CD8-positive, alpha-beta memory T cell (primary cell): ENCODE measurements around the gene BRAP. TPM values are rescaled to one million over a fixed set of nuclear protein-coding genes. Genes with fewer than 3 reads are reported as not detected.
"Not testable (repeated sequence)": the region's sequence is repeated elsewhere in the genome, so short reads cannot be mapped to it uniquely, and the experiment has no call there.

Source experiments
- CTCF ChIA-PET: fragments of 350-600 bp; sonication (Branson Sonifier 250); formaldehyde crosslinking; loops from one replicate; lab custom pipeline; 2021; ENCODE audit warnings: antibody characterized with exemption; lab: Charles Lee
- POLR2A ChIA-PET: fragments of 350-600 bp; sonication (Branson Sonifier 250); formaldehyde crosslinking; loops from one replicate; lab custom pipeline; 2021; ENCODE audit warnings: antibody characterized with exemption; lab: Charles Lee
- DNase-seq, 5 donors: peaks; one replicate each; pipeline versions ENCODE4 v3.0.0 to v3.0.0-alpha.2; 2020 to 2022; ENCODE audit warnings: mixed read lengths in 1 of 5
- H3K27ac ChIP-seq: one replicate; pipeline ENCODE4 v1.7.0; 2013; ENCODE audit warnings: low read depth, mild to moderate bottlenecking, low read length, moderate library complexity
- H3K27me3 ChIP-seq: 2 replicates; pipeline ENCODE4 v1.7.0; 2013; ENCODE audit warnings: low read length, mild to moderate bottlenecking; ENCODE audit not compliant: insufficient read depth, poor library complexity, severe bottlenecking
- H3K36me3 ChIP-seq: 2 replicates; pipeline ENCODE4 v1.7.0; 2013; ENCODE audit warnings: mild to moderate bottlenecking, low read length, moderate library complexity; ENCODE audit not compliant: insufficient read depth
- H3K4me1 ChIP-seq: 2 replicates; pipeline ENCODE4 v1.7.0; 2013; ENCODE audit warnings: mild to moderate bottlenecking, low read length, moderate library complexity; ENCODE audit not compliant: insufficient read depth
- H3K4me3 ChIP-seq: 2 replicates; pipeline ENCODE4 v1.7.0; 2013; ENCODE audit warnings: mild to moderate bottlenecking, low read length
- H3K9me3 ChIP-seq: 2 replicates; pipeline ENCODE4 v1.7.0; 2013; ENCODE audit warnings: mild to moderate bottlenecking, low read length
- H3K27ac Mint-ChIP-seq, 8 donors: one replicate each; pipeline ENCODE4 v1.8.0; 2020 to 2021; ENCODE audit warnings: mixed read lengths in 8 of 8, mild to moderate bottlenecking in 6 of 8, inconsistent platforms in 3 of 8, moderate library complexity in 3 of 8
- H3K27me3 Mint-ChIP-seq, 2 donors: one replicate each; pipeline ENCODE4 v1.8.0; 2020 to 2021; ENCODE audit warnings: mixed read lengths in 2 of 2, mild to moderate bottlenecking in 1 of 2, moderate library complexity in 1 of 2
- H3K36me3 Mint-ChIP-seq, 3 donors: one replicate each; pipeline ENCODE4 v1.8.0; 2020 to 2021; ENCODE audit warnings: mixed read lengths in 3 of 3, inconsistent platforms in 1 of 3, mild to moderate bottlenecking in 1 of 3
- H3K4me1 Mint-ChIP-seq, 3 donors: one replicate each; pipeline ENCODE4 v1.8.0; 2020 to 2021; ENCODE audit warnings: mixed read lengths in 3 of 3, inconsistent platforms in 1 of 3, mild to moderate bottlenecking in 1 of 3
- H3K4me3 Mint-ChIP-seq, 7 donors: one replicate each; pipeline ENCODE4 v1.8.0; 2020 to 2021; ENCODE audit warnings: mixed read lengths in 7 of 7, mild to moderate bottlenecking in 6 of 7, moderate library complexity in 4 of 7, inconsistent platforms in 2 of 7
- H3K9me3 Mint-ChIP-seq, 5 donors: one replicate each; pipeline ENCODE4 v1.8.0; 2020 to 2022; ENCODE audit warnings: mixed read lengths in 5 of 5, mild to moderate bottlenecking in 3 of 5, moderate library complexity in 2 of 5, inconsistent platforms in 1 of 5
- polyA plus RNA-seq: library from polyadenylated mRNA; unstranded; fragments of 300-500 nt; fragmentation: Illumina TruSeq; gene quantifications from one replicate; pipeline ENCODE4 v1.2.3, GENCODE V29; 2021
- total RNA-seq, 2 experiments: library from RNA; stranded (reverse); gene quantifications; one replicate each; pipeline ENCODE4 v1.2.3, GENCODE V29; 2021

The BRAP gene
- total and polyA plus RNA-seq, 3 experiments from 2014 or later, result 23.2 to 27.5 (median 25.9) TPM

DNA sequence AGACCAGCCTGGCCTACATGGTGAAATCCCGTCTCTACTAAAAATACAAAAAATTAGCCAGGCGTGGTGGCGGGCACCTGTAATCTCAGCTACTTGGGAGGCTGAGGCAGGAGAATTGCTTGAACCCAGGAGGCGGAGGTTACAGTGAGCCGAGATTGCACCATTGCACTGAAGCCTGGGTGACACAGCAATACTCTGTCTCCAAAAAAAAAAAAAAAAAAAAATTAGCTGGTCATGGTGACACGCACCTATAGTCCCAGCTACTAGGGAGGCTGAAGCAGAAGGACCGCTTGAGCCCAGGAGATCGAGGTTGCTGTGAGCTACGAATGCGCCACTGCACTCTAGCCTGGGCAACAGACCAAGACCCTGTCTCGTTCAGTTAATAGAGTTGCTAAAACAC, 82.9 kb downstream of the BRAP start:
- POLR2A ChIA-PET, result not testable (repeated sequence)

DNA sequence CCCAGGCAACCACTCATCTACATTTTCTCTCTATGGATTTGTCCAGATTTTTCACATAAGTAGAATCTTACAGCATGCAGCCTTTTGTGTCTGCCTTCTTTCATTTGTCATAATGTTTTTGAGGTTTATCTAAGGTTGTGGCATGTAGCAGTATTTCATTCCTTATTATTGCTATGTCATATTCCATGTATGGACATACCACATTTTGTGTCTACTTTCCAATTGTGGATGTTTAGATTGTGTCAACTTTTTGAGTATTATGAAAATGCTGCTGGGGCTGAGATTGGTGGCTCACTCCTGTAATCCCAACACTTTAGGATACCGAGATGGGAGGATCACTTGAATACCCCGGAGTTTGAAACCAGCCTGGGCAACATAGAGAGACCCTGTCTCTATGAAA, 83.4 kb downstream of the BRAP start:
- no peaks in the 10 kb centered on the region for H3K9me3 ChIP-seq
- ChIA-PET CTCF (no interaction called here), POLR2A (no interaction called here)
- peaks cover 10% of the 10 kb centered on the region for H3K4me1 ChIP-seq
- no peak overlapping the region for H3K27ac ChIP-seq
- Mint-ChIP-seq H3K27ac (peak overlapping the region in 2 of 8 donors; percentile 15 to 64), H3K4me3 (peak overlapping the region in 2 of 7 donors; percentile 32 to 67), H3K4me1 (peaks cover 8 to 14% (median 12%) of the 10 kb centered on the region in 3 donors), H3K9me3 (no peaks in the 10 kb centered on the region), H3K36me3 (peaks cover 0 to 9% (median 0%) of the 10 kb centered on the region in 3 donors), H3K27me3 (peaks cover 0 to 6% of the 10 kb centered on the region in 2 donors)
- no peaks in the 10 kb centered on the region for H3K36me3 ChIP-seq
- H3K27me3 ChIP-seq, result no peaks in the 10 kb centered on the region
- H3K4me3 ChIP-seq, result no peak overlapping the region
- DNase-seq, result no peak

More for the DNA sequence above, 82.9 kb downstream of the BRAP start:
- H3K4me3 ChIP-seq, H3K27ac ChIP-seq, DNase-seq, CTCF ChIA-PET, H3K27me3 ChIP-seq, H3K9me3 ChIP-seq, H3K9me3 Mint-ChIP-seq, H3K4me3 Mint-ChIP-seq, H3K4me1 ChIP-seq, H3K36me3 Mint-ChIP-seq, H3K27me3 Mint-ChIP-seq, H3K36me3 ChIP-seq: not testable (repeated sequence)
- peak overlapping the region in 1 of 8 donors; percentile 64 for H3K27ac Mint-ChIP-seq
- H3K4me1 Mint-ChIP-seq, result peaks cover 5 to 11% (median 9%) of the 10 kb centered on the region in 3 donors

DNA sequence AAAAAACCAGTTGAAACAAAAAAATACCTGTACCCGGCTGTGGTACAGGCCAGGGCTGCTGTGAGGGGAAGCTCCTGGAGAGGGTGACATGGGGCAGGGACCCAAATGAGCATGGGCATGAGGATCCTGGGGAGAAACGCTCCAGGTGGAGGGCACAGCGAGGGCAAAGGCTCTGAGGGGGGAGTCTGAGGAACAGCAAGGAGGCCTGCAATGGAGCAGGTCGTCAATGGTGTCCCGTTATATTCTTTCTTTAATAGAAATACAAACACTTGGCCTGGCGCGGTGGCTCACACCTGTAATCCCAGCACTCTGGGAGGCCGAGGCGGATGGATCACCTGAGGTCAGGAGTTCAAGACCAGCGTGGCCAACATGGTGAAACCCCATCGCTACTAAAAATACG, 84.8 kb downstream of the BRAP start:
- H3K36me3 Mint-ChIP-seq, POLR2A ChIA-PET, DNase-seq, H3K9me3 ChIP-seq, H3K27me3 ChIP-seq, H3K4me3 ChIP-seq, H3K9me3 Mint-ChIP-seq, H3K27ac ChIP-seq, H3K27me3 Mint-ChIP-seq, CTCF ChIA-PET, H3K4me3 Mint-ChIP-seq, H3K36me3 ChIP-seq: not testable (repeated sequence)
- Mint-ChIP-seq H3K27ac (peak overlapping the region in 1 of 8 donors; percentile 99), H3K4me1 (peaks cover 19 to 28% (median 25%) of the 10 kb centered on the region in 3 donors)
- peaks cover 23% of the 10 kb centered on the region for H3K4me1 ChIP-seq

DNA sequence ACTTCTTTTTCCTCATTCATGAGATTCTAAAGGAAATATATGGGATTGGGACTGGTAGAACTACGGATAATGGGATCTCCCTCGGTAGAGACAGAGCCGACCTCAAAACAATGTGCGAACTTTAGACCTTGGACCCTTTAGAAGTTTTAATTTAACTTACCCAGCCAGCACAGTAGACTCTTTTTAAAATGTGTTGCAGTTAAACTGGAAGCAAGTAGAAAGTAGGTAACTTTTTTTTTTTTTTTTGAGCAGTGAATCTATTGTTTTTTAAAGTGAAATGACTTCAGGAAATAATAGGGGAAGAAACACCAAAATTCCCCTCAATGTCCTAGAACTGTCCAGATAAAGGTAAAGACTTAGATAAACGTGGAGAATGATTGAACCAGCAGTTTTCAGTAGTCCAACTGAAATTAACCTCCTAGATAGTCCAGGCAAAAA, 85.5 kb downstream of the BRAP start:
- Mint-ChIP-seq H3K4me3 (peak overlapping the region; percentile 80 to 96 (median 89)), H3K27ac (peak overlapping the region; percentile 65 to 99 (median 90)), H3K36me3 (peaks cover 0 to 9% (median 0%) of the 10 kb centered on the region in 3 donors), H3K4me1 (peaks cover 22 to 34% (median 31%) of the 10 kb centered on the region in 3 donors), H3K27me3 (peaks cover 0 to 6% of the 10 kb centered on the region in 2 donors), H3K9me3 (no peaks in the 10 kb centered on the region)
- no peak for DNase-seq
- peaks cover 24% of the 10 kb centered on the region for H3K4me1 ChIP-seq
- H3K9me3 ChIP-seq, result no peaks in the 10 kb centered on the region
- peak overlapping the region; percentile 76 for H3K27ac ChIP-seq
- ChIA-PET CTCF (no interaction called here), POLR2A (no interaction called here)
- H3K36me3 ChIP-seq, result no peaks in the 10 kb centered on the region
- no peaks in the 10 kb centered on the region for H3K27me3 ChIP-seq
- H3K4me3 ChIP-seq, result peak overlapping the region; percentile 85

DNA sequence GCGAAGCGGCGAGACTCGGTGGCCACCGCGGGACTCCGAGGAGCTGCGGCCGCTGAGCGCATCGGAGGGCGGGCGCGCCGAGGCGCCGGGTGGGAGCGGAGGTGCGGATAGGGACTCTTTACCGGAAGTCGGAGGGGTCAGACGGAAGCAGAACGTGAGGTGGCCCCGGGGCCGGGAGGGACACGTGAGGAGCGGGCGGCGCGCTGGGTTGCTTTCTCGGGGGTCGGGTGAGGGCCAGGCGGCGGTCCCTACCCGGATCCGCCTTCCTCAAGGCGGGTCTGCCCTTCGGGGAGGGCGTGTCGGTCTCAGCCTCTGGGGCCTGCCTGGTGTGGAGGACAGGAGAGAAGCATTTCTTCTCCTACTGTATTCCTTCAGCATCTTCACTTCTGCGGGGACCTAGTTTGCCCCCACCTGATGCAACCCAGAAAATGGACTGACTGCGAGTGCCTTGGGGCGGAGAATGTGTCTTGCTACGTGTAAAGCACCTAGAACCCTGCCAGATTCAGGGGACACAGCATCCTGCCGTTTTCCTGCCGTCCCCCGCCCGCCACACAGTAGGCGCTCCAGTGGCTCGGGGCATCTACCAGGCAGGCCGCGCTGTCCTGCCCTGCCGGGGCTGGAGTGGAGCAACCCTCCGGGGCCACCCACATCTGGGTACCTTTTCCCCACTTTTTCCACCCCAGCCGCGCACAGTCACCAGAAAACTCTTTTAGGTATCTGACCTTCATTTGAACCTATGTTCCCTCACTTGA, 86.1 kb downstream of the BRAP start:
- ChIA-PET POLR2A (interaction anchor here (0.6 kb wide), 1 partner anchor 38 kb away, joined by 3 read pairs; no protein-coding TSS in a partner anchor), CTCF (no interaction called here)
- peaks cover 24% of the 10 kb centered on the region for H3K4me1 ChIP-seq
- no peaks in the 10 kb centered on the region for H3K9me3 ChIP-seq
- peaks cover 27 to 40% (median 37%) of the 10 kb centered on the region in 3 donors for H3K4me1 Mint-ChIP-seq
- peaks cover 0 to 6% of the 10 kb centered on the region in 2 donors for H3K27me3 Mint-ChIP-seq
- peak overlapping the region; percentile 85 for H3K4me3 ChIP-seq
- H3K9me3 Mint-ChIP-seq, result no peaks in the 10 kb centered on the region
- H3K36me3 ChIP-seq, result no peaks in the 10 kb centered on the region
- DNase-seq, result peak; percentile 79 to 93 (median 90)
- peak overlapping the region; percentile 80 to 96 (median 89) for H3K4me3 Mint-ChIP-seq
- H3K36me3 Mint-ChIP-seq, result peaks cover 0 to 9% (median 0%) of the 10 kb centered on the region in 3 donors
- H3K27ac Mint-ChIP-seq, result peak overlapping the region; percentile 65 to 99 (median 90)
- peak overlapping the region; percentile 76 for H3K27ac ChIP-seq
- no peaks in the 10 kb centered on the region for H3K27me3 ChIP-seq

DNA sequence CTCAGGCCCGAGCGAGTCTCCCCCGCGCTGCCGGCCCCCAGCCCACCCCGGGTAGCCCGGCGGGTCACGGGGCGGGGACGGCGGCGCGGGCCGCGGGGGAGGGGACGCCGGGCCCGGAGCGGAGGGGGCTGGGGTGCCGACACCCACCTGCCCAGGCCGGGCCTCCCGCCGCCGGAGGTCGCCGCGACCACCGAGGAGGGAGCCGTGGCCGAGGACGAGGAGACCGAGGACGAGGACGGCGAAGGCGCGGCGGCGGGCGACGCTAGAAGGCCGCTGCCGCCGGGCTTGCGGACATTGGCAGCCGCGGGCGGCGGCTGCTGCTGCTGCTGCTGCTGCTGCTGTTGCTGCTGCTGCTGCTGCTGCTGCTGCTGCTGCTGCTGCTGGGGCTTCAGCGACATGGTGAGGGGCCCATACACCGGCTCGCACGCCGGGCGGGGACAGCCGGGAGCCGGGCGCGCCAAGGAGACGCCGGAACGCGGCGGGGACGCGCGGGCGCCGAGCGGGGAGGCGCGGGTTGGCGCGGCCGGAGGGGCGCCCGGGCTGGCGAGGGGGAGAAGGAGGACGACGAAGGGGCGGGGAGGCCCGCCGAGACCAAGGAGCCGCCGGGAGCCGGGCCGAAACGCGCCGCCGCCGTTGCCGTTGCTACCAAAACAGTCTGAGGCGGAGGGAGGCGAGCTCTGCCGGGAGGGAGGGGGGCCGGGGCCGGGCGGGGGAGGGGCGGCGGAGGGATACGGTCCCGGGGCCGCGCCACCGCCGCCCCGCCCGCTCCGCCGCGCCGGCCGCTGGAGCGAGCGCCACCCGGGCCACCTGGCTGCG, 86.9 kb downstream of the BRAP start, which contains the start of gene ATXN2:
Gene ATXN2, minus strand, starts transcription at position 679 of the 816 bp plus-strand sequence. Its CDS starts 281 bp downstream, at position 398.
- Histone ChIP-seq H3K27ac (peak within 1 kb of the TSS; percentile 76), H3K9me3 (no peaks in the 10 kb centered on the region), H3K4me1 (peaks cover 24% of the 10 kb centered on the region), H3K27me3 (no peaks in the 10 kb centered on the region), H3K36me3 (no peaks in the 10 kb centered on the region), H3K4me3 (peak within 1 kb of the TSS; percentile 85)
- H3K4me3 Mint-ChIP-seq, result peak within 1 kb of the TSS; percentile 91 to 98 (median 96)
- peak within 1 kb of the TSS; percentile 79 to 99 (median 92) for H3K27ac Mint-ChIP-seq
- H3K27me3 Mint-ChIP-seq, result peaks cover 0 to 6% of the 10 kb centered on the region in 2 donors
- peaks cover 0 to 9% (median 0%) of the 10 kb centered on the region in 3 donors for H3K36me3 Mint-ChIP-seq
- peak in 3 of 5 donors; percentile 63 to 82 (median 69) for DNase-seq
- ChIA-PET POLR2A (interaction anchor here (0.6 kb wide), 1 partner anchor 39 kb away, joined by 3 read pairs; no protein-coding TSS in a partner anchor), CTCF (no interaction called here)
- no peaks in the 10 kb centered on the region for H3K9me3 Mint-ChIP-seq
- peaks cover 31 to 47% (median 45%) of the 10 kb centered on the region in 3 donors for H3K4me1 Mint-ChIP-seq

DNA sequence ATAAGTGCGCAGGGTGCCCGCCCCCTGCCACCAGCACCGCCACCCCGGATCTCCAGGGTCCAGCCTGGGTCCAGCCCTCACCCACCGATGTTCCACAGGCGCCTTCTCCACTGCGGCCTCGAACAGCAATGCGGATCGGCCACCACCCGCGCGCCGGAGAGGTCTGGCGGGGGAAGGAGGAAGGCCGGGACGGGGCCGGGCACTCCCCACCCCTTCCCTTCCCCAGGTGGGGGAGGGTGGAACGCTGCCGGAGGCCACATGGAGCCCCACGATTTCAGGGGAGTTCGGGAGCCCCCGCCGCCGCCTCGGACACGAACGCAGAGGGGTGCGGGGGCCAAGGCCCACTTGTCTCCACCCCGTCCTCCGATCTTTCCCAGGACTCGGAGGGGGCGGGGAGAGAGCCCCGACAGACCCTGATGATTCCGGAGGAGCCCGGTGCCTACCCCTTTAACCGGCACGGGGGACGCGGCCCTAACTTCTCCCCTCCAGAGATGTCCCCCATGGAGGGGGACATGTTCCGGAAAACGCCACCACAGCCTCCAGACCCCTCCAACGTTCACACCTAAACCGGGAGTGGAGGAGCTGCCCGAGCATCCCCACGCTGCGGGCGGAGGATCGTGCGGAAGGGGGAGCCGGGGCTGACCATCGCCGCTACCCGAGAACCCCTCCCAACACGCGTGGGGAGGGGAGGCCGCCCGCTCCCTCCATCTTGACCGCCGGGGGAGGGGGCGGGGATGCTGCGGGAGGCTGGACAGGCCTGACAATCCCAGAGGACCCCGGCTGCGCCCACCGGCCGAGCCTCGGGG, 87.7 kb downstream of the BRAP start:
- ChIA-PET CTCF (no interaction called here), POLR2A (no interaction called here)
- Mint-ChIP-seq H3K27me3 (peaks cover 0 to 6% of the 10 kb centered on the region in 2 donors), H3K9me3 (no peaks in the 10 kb centered on the region), H3K4me1 (peaks cover 34 to 56% (median 47%) of the 10 kb centered on the region in 3 donors), H3K4me3 (peak overlapping the region; percentile 90 to 98 (median 96)), H3K36me3 (peaks cover 0 to 9% (median 0%) of the 10 kb centered on the region in 3 donors), H3K27ac (peak overlapping the region; percentile 80 to 99 (median 94))
- peak; percentile 7 to 51 (median 10) for DNase-seq
- Histone ChIP-seq H3K9me3 (no peaks in the 10 kb centered on the region), H3K4me3 (peak overlapping the region; percentile 59), H3K27ac (peak overlapping the region; percentile 74), H3K36me3 (no peaks in the 10 kb centered on the region), H3K27me3 (no peaks in the 10 kb centered on the region), H3K4me1 (peaks cover 24% of the 10 kb centered on the region)
